ENCODE measurements around the gene LHX3. TPM values are rescaled to one million over a fixed set of nuclear protein-coding genes. Genes with fewer than 3 reads are reported as not detected.

Gene LHX3
- total RNA-seq, 1 experiment from 2014 or later: not detected

- H3K9me3 Mint-ChIP-seq: no peaks in the 10 kb centered on the region
- Histone ChIP-seq H4K20me1 (ENCODE audit: control insufficient read depth, insufficient read depth, insufficient read length) (peaks cover 3% of the 10 kb centered on the region), H2BK5ac (ENCODE audit: insufficient read length, low read length) (no peak overlapping the region), H2BK12ac (ENCODE audit: insufficient read length, low read depth, low read length) (no peak overlapping the region), H2AFZ (ENCODE audit: low read length) (no peak overlapping the region), H3K4me1 (ENCODE audit: insufficient read depth, low read length) (no peaks in the 10 kb centered on the region), H2BK20ac (ENCODE audit: low read depth, low read length, poor library complexity, severe bottlenecking) (no peak overlapping the region), H3K23ac (ENCODE audit: insufficient read length, low read depth, low read length) (no peak overlapping the region), H3K4ac (ENCODE audit: low read depth, low read length) (no peak overlapping the region), H4K8ac (replicated peaks; ENCODE audit: insufficient read length, low read depth, low read length) (no peak overlapping the region), H3K14ac (ENCODE audit: insufficient read depth, low read length) (no peak overlapping the region), H2AK5ac (ENCODE audit: insufficient read length, low read length) (no peak overlapping the region), H3K27me3 (ENCODE audit: insufficient read depth, low read length) (no peaks in the 10 kb centered on the region; the same call in 1 of the 2 replicates), H2BK15ac (ENCODE audit: low read depth, low read length) (no peak overlapping the region), H3K4me2 (ENCODE audit: insufficient read depth, insufficient read length, low read length) (no peak overlapping the region), H3K23me2 (ENCODE audit: insufficient read length, low read depth, low read length, poor library complexity, severe bottlenecking) (no peaks in the 10 kb centered on the region), H3K79me1 (ENCODE audit: insufficient read depth, low read depth, low read length, poor library complexity, severe bottlenecking) (no peaks in the 10 kb centered on the region), H4K91ac (ENCODE audit: insufficient read length, low read depth, low read length) (no peak overlapping the region), H3K9me3 (ENCODE audit: control insufficient read depth, low read depth, low read length) (no peaks in the 10 kb centered on the region), H3K79me2 (ENCODE audit: insufficient read depth, low read length) (no peaks in the 10 kb centered on the region), H3K9ac (ENCODE audit: extremely low read depth, insufficient read length, low read length) (no peak overlapping the region), H2BK120ac (ENCODE audit: low read depth, low read length, poor library complexity, severe bottlenecking) (no peak overlapping the region), H3T11ph (ENCODE audit: low read length) (no peak overlapping the region), H3K56ac (ENCODE audit: insufficient read length, low read depth, low read length) (no peak overlapping the region), H4K5ac (ENCODE audit: insufficient read length, low read depth, low read length) (no peak overlapping the region), H3K27ac (ENCODE audit: insufficient read length, low read depth, low read length) (no peak overlapping the region), H3K18ac (ENCODE audit: insufficient read length, low read depth, low read length) (no peak overlapping the region)
- TF ChIP-seq, protein P1, sequence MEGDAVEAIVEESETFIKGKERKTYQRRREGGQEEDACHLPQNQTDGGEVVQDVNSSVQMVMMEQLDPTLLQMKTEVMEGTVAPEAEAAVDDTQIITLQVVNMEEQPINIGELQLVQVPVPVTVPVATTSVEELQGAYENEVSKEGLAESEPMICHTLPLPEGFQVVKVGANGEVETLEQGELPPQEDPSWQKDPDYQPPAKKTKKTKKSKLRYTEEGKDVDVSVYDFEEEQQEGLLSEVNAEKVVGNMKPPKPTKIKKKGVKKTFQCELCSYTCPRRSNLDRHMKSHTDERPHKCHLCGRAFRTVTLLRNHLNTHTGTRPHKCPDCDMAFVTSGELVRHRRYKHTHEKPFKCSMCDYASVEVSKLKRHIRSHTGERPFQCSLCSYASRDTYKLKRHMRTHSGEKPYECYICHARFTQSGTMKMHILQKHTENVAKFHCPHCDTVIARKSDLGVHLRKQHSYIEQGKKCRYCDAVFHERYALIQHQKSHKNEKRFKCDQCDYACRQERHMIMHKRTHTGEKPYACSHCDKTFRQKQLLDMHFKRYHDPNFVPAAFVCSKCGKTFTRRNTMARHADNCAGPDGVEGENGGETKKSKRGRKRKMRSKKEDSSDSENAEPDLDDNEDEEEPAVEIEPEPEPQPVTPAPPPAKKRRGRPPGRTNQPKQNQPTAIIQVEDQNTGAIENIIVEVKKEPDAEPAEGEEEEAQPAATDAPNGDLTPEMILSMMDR (conservative IDR thresholded peaks at IDR 0.05): no peak
- no peak overlapping the region for H3K4me3 Mint-ChIP-seq
- H3K4me1 Mint-ChIP-seq: peaks cover 5 to 29% of the 10 kb centered on the region in 2 experiments
- no peak for DNase-seq
- no CpG with 5 or more reads among the region's 32 CpGs for WGBS (ENCODE audit: extremely low coverage, insufficient read length, low lambda C conversion rate)
- no peaks in the 10 kb centered on the region for H3K36me3 Mint-ChIP-seq (ENCODE audit: insufficient read depth in 1 of 3, low read depth in 3 of 3)
- peaks cover 17% of the 10 kb centered on the region for H3K27me3 Mint-ChIP-seq (ENCODE audit: low read depth)
- no peak overlapping the region for H3K27ac Mint-ChIP-seq
Measured at GRCh38 chr9:136185596-136186366, 19.1 kb downstream of the LHX3 start.

Measured in H9 (cell line).